HFF-Myc (cell line): Measurements from ENCODE around the gene NUMBL.

Experiments
- DNase-seq: peaks from one replicate; pipeline ENCODE4 v3.0.0-alpha.2; 2011; ENCODE audit warnings: low read depth; ENCODE audit errors: extremely low read depth
- H3K4me3 ChIP-seq: replicated peaks from 2 replicates; pipeline ENCODE4 v1.5.1; 2011; ENCODE audit warnings: low read depth, mild to moderate bottlenecking, control low read depth, low read length
- CTCF ChIP-seq: IDR thresholded peaks from 2 replicates; pipeline ENCODE4 v1.5.1; 2012; ENCODE audit warnings: mild to moderate bottlenecking, low read depth, low read length, control low read depth; ENCODE audit errors: missing control alignments

Gene NUMBL

GRCh38 chr19:40689339-40690049, 957 bp downstream of the NUMBL start:
- no peak for TF ChIP-seq CTCF

DNA sequence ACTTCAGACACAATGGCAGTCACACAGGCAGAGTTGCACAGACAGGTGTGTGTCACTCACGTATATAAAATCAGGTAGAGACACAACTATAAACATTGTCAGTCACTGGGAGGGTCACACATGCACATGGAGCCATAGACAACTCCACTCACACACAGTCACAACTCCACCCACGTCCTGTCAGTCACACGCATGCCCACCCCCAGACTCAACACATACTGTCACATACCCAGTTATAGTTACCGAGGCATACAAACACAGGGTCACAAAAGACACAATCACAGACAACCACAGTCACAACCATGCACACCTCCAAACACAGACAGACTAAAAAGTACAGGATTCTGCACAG, 1.5 kb downstream of the NUMBL start:
- no peak for TF ChIP-seq CTCF
- DNase-seq = no peak
- H3K4me3 ChIP-seq = peak overlapping the region; percentile 60

More at GRCh38 chr19:40689339-40690049, 957 bp downstream of the NUMBL start:
- peak overlapping the region; percentile 60 for H3K4me3 ChIP-seq
- DNase-seq = no peak

- no peak for TF ChIP-seq CTCF
- H3K4me3 ChIP-seq = peak overlapping the region; percentile 60
These were observed 2.1 kb downstream of the NUMBL start for GRCh38 chr19:40688309-40688708.

GRCh38 chr19:40687525-40688016, 2.9 kb downstream of the NUMBL start:
- peak overlapping the region; percentile 60 for H3K4me3 ChIP-seq
- peak; percentile 53 for DNase-seq
- TF ChIP-seq CTCF = no peak

More at GRCh38 chr19:40688309-40688708, 2.1 kb downstream of the NUMBL start:
- DNase-seq = no peak

GRCh38 chr19:40686882-40687524, 3.4 kb downstream of the NUMBL start:
- no peak for TF ChIP-seq CTCF
- no peak overlapping the region for H3K4me3 ChIP-seq
- no peak for DNase-seq

GRCh38 chr19:40685563-40685962, 4.9 kb downstream of the NUMBL start:
- DNase-seq = no peak
- no peak for TF ChIP-seq CTCF
- H3K4me3 ChIP-seq = no peak overlapping the region
